Neural progenitor cell (in vitro differentiated cells): ENCODE results near the gene RNH1. TPM values are rescaled to one million over a fixed set of nuclear protein-coding genes. Genes with fewer than 3 reads are reported as not detected.

ENCODE experiments used
- DNase-seq: peaks from one replicate; pipeline ENCODE4 v3.0.0-alpha.2; 2016; ENCODE audit warnings: low spot score
- H2AFZ ChIP-seq: fragments of 200-600 bp; sonication (generic); replicated peaks from 2 replicates; pipeline ENCODE4 v1.6.1; 2016; ENCODE audit warnings: antibody characterized with exemption
- H3F3A ChIP-seq: fragments of 200-600 bp; sonication (generic); 2 replicates; pipeline ENCODE4 v1.6.1; 2016; ENCODE audit warnings: antibody characterized with exemption, low read depth
- H3K27ac ChIP-seq: fragments of 200-600 bp; sonication (generic); 2 replicates; pipeline ENCODE4 v1.5.1; 2016; ENCODE audit warnings: mild to moderate bottlenecking
- H3K27me3 ChIP-seq: fragments of 200-600 bp; sonication (generic); 2 replicates; pipeline ENCODE4 v1.6.1; 2016; ENCODE audit warnings: mild to moderate bottlenecking, moderate library complexity
- H3K36me3 ChIP-seq: fragments of 200-600 bp; sonication (generic); 2 replicates; pipeline ENCODE4 v1.5.1; 2016
- H3K4me1 ChIP-seq: fragments of 200-600 bp; sonication (generic); 2 replicates; pipeline ENCODE4 v1.6.1; 2016; ENCODE audit warnings: mixed run types
- H3K4me2 ChIP-seq: fragments of 200-600 bp; sonication (generic); 2 replicates; pipeline ENCODE4 v1.6.1; 2016
- H3K4me3 ChIP-seq: fragments of 200-600 bp; sonication (generic); 2 replicates; pipeline ENCODE4 v1.5.1; 2016
- H3K79me2 ChIP-seq: fragments of 200-600 bp; sonication (generic); 2 replicates; pipeline ENCODE4 v1.6.1; 2016; ENCODE audit warnings: low read depth
- H3K9ac ChIP-seq: fragments of 200-600 bp; sonication (generic); 2 replicates; pipeline ENCODE4 v1.6.1; 2016
- H3K9me3 ChIP-seq: fragments of 200-600 bp; sonication (generic); 2 replicates; pipeline ENCODE4 v1.5.1; 2016; ENCODE audit warnings: low read depth
- H4K20me1 ChIP-seq: fragments of 200-600 bp; sonication (generic); 2 replicates; pipeline ENCODE4 v1.6.1; 2016; ENCODE audit warnings: low read depth
- H3K27ac Mint-ChIP-seq: 3 replicates; pipeline ENCODE4 v1.8.0; 2021; ENCODE audit warnings: mixed read lengths
- H3K27me3 Mint-ChIP-seq: 2 replicates; pipeline ENCODE4 v1.8.0; 2022; ENCODE audit warnings: low read depth, mild to moderate bottlenecking, inconsistent platforms, moderate library complexity, mixed read lengths; ENCODE audit not compliant: insufficient read depth
- H3K36me3 Mint-ChIP-seq: 3 replicates; pipeline ENCODE4 v1.8.0; 2021; ENCODE audit warnings: mixed read lengths
- H3K4me1 Mint-ChIP-seq: 3 replicates; pipeline ENCODE4 v1.8.0; 2021; ENCODE audit warnings: mixed read lengths
- H3K4me3 Mint-ChIP-seq: 3 replicates; pipeline ENCODE4 v1.8.0; 2021; ENCODE audit warnings: mild to moderate bottlenecking, moderate library complexity, mixed read lengths
- H3K9me3 Mint-ChIP-seq: 3 replicates; pipeline ENCODE4 v1.8.0; 2020; ENCODE audit warnings: mixed read lengths
- EZH2 ChIP-seq: fragments of 200-600 bp; sonication (generic); IDR thresholded peaks from 2 replicates; pipeline ENCODE4 v1.6.1; 2017; ENCODE audit warnings: antibody characterized with exemption, mild to moderate bottlenecking, moderate library complexity
- EZH2phosphoT487 ChIP-seq: fragments of 200-600 bp; sonication (generic); IDR thresholded peaks from 2 replicates; pipeline ENCODE4 v1.6.1; 2017; ENCODE audit warnings: antibody characterized with exemption
- total RNA-seq: library from RNA; depleted of rRNA; stranded (reverse); fragments of >200 nt; gene quantifications from 2 replicates; pipeline ENCODE4 v1.2.3, GENCODE V29; 2015; ENCODE audit warnings: low replicate concordance
- TF ChIP-seq, protein P1 (sequence below): fragments of 200-600 bp; sonication (generic); IDR thresholded peaks from 2 replicates; pipeline ENCODE4 v1.5.1; 2017; ENCODE audit warnings: antibody characterized with exemption, mild to moderate bottlenecking

RNH1 gene
- total RNA-seq, 1 donor from 2014 or later, result 10.5 TPM

DNA sequence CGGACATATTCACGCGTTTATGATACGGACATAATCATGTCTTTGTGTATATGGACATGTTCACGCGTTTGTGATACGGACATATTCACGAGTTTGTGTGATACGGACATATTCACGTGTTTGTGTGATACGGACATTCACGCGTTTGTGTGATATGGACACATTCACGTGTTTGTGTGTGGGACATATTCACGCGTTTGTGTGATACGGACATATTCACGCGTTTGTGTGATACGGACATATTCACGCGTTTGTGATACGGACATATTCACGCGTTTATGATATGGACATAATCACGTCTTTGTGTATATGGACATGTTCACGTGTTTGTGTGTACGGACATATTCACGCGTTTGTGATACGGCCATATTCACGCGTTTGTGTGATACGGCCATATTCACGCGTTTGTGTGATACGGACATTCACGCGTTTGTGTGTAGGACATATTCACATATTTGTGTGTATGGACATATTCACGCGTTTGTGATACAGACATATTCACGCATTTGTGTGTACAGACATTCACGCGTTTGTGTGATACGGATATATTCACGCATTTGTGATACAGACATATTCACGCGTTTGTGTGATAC, 32.0 kb downstream of the RNH1 start:
- no peaks in the 10 kb centered on the region for H3K36me3 Mint-ChIP-seq
- peaks cover 18% of the 10 kb centered on the region for H3K4me1 Mint-ChIP-seq
- Histone ChIP-seq H3F3A (no peaks in the 10 kb centered on the region), H4K20me1 (peaks cover 2% of the 10 kb centered on the region), H3K27me3 (no peaks in the 10 kb centered on the region), H3K4me3 (no peak overlapping the region), H3K79me2 (peaks cover 16% of the 10 kb centered on the region), H3K36me3 (no peaks in the 10 kb centered on the region), H2AFZ (no peak overlapping the region), H3K4me2 (no peak overlapping the region), H3K27ac (no peak overlapping the region), H3K4me1 (no peaks in the 10 kb centered on the region), H3K9ac (no peak overlapping the region), H3K9me3 (no peaks in the 10 kb centered on the region)
- H3K4me3 Mint-ChIP-seq, result no peak overlapping the region
- TF ChIP-seq EZH2phosphoT487, result no peak
- TF ChIP-seq EZH2, result no peak
- TF ChIP-seq, protein P1, sequence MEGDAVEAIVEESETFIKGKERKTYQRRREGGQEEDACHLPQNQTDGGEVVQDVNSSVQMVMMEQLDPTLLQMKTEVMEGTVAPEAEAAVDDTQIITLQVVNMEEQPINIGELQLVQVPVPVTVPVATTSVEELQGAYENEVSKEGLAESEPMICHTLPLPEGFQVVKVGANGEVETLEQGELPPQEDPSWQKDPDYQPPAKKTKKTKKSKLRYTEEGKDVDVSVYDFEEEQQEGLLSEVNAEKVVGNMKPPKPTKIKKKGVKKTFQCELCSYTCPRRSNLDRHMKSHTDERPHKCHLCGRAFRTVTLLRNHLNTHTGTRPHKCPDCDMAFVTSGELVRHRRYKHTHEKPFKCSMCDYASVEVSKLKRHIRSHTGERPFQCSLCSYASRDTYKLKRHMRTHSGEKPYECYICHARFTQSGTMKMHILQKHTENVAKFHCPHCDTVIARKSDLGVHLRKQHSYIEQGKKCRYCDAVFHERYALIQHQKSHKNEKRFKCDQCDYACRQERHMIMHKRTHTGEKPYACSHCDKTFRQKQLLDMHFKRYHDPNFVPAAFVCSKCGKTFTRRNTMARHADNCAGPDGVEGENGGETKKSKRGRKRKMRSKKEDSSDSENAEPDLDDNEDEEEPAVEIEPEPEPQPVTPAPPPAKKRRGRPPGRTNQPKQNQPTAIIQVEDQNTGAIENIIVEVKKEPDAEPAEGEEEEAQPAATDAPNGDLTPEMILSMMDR, result no peak
- no peaks in the 10 kb centered on the region for H3K27me3 Mint-ChIP-seq
- H3K27ac Mint-ChIP-seq, result no peak overlapping the region
- no peak for DNase-seq
- no peaks in the 10 kb centered on the region for H3K9me3 Mint-ChIP-seq

DNA sequence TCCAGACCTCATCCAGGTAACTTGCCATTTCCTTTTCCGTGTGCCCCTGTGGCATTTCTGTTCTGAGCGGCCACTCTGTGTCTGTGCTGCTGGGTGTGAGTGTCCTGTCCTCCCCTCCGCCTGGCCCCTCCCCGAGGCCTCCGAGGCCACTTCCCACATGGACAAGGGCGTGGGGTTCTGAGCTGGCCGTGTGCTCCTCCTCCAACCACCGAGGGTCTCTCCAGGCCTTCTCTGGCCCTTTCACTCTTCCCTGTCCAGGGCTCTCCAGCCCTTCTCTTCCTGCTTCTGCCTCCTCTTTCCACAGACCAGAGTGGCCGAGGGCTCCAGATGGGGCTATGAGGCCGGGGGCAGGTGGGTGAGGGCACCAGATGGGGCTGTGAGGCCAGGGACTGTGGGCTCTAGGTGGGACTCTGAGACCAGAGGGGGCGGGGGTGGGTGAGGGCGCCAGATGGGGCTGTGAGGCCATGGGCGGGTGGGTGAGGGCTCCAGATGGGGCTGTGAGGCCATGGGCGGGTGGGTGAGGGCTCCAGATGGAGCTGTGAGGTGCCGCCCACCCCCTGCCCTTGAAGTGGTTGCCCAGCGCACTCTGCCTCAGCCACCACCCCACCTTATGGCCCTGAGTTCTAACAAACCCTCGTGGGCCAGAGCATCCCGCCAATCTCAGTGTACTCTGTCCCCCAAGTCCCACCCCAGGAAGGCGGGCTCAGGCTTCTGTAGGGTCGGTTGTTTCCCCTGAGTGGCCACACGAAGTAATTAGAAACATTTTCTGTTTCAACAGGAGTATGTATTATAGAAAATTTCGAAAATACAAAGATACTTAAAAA, 32.9 kb downstream of the RNH1 start:
- Histone ChIP-seq H3F3A (no peaks in the 10 kb centered on the region), H3K79me2 (peaks cover 16% of the 10 kb centered on the region), H3K4me1 (no peaks in the 10 kb centered on the region), H3K36me3 (no peaks in the 10 kb centered on the region), H2AFZ (no peak overlapping the region), H3K27me3 (no peaks in the 10 kb centered on the region), H3K4me3 (no peak overlapping the region), H4K20me1 (peaks cover 2% of the 10 kb centered on the region), H3K4me2 (no peak overlapping the region), H3K9me3 (no peaks in the 10 kb centered on the region), H3K9ac (no peak overlapping the region), H3K27ac (no peak overlapping the region)
- Mint-ChIP-seq H3K36me3 (no peaks in the 10 kb centered on the region), H3K27me3 (no peaks in the 10 kb centered on the region), H3K4me3 (no peak overlapping the region), H3K27ac (no peak overlapping the region), H3K4me1 (peaks cover 23% of the 10 kb centered on the region), H3K9me3 (no peaks in the 10 kb centered on the region)
- TF ChIP-seq, protein P1, result no peak
- TF ChIP-seq EZH2 (no peak), EZH2phosphoT487 (no peak)
- DNase-seq, result no peak

DNA sequence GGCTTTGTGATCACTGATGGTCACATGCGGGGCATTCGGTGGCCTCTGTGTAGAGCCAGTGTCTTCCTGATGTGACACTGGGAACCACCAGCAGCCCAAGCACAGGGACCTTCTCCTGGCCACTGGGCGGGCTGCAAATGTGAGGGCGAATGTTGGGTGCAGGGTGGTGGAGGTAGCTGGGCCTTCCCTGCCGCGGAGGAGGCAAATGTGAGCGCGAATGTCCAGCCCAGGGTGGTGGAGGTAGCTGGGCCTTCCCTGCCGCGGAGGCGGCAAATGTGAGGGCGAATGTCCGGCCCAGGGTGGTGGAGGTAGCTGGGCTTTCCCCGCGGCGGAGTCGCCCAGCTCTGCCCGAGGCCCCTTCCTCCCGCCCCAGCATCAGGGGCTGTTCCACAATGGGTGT, 33.6 kb downstream of the RNH1 start:
- H3K36me3 Mint-ChIP-seq, result no peaks in the 10 kb centered on the region
- peaks cover 16% of the 10 kb centered on the region for H3K79me2 ChIP-seq
- H3K27ac Mint-ChIP-seq, result peak overlapping the region; percentile 60
- no peaks in the 10 kb centered on the region for H3K27me3 ChIP-seq
- H3K4me3 Mint-ChIP-seq, result no peak overlapping the region
- no peaks in the 10 kb centered on the region for H3K9me3 ChIP-seq
- no peaks in the 10 kb centered on the region for H3F3A ChIP-seq
- no peak overlapping the region for H2AFZ ChIP-seq
- no peaks in the 10 kb centered on the region for H3K36me3 ChIP-seq
- DNase-seq, result no peak
- no peaks in the 10 kb centered on the region for H3K27me3 Mint-ChIP-seq
- no peak overlapping the region for H3K9ac ChIP-seq
- no peaks in the 10 kb centered on the region for H3K4me1 ChIP-seq
- peaks cover 2% of the 10 kb centered on the region for H4K20me1 ChIP-seq
- TF ChIP-seq EZH2phosphoT487, result no peak
- TF ChIP-seq, protein P1, result no peak
- no peak for TF ChIP-seq EZH2
- H3K4me3 ChIP-seq, result no peak overlapping the region
- H3K4me1 Mint-ChIP-seq, result peaks cover 27% of the 10 kb centered on the region
- no peaks in the 10 kb centered on the region for H3K9me3 Mint-ChIP-seq
- H3K27ac ChIP-seq, result no peak overlapping the region
- H3K4me2 ChIP-seq, result no peak overlapping the region
